IPS-18a (cell line): ENCODE data around the gene NAPSA.

Source experiments
- H3K27ac ChIP-seq: one replicate; pipeline ENCODE4 v1.5.1; 2013; ENCODE audit warnings: low read length
- H3K27me3 ChIP-seq: one replicate; pipeline ENCODE4 v1.6.1; 2013; ENCODE audit warnings: mild to moderate bottlenecking, low read length; ENCODE audit not compliant: control insufficient read depth, insufficient read depth
- H3K36me3 ChIP-seq: one replicate; pipeline ENCODE4 v1.6.1; 2013; ENCODE audit warnings: low read depth, low read length; ENCODE audit not compliant: control insufficient read depth
- H3K4me1 ChIP-seq: one replicate; pipeline ENCODE4 v1.6.1; 2013; ENCODE audit warnings: low read depth, low read length; ENCODE audit not compliant: control insufficient read depth
- H3K4me3 ChIP-seq: one replicate; pipeline ENCODE4 v1.5.1; 2013; ENCODE audit warnings: low read length
- H3K9ac ChIP-seq: one replicate; pipeline ENCODE4 v1.6.1; 2013; ENCODE audit warnings: mild to moderate bottlenecking, low read length, moderate library complexity
- H3K9me3 ChIP-seq: one replicate; pipeline ENCODE4 v1.6.1; 2013; ENCODE audit warnings: low read depth, low read length; ENCODE audit not compliant: control insufficient read depth

Gene NAPSA

GRCh38 chr19:50326101-50326664, 39.3 kb downstream of the NAPSA start:
- Histone ChIP-seq H3K27ac (no peak overlapping the region), H3K27me3 (peaks cover 24% of the 10 kb centered on the region), H3K36me3 (peaks cover 6% of the 10 kb centered on the region), H3K4me1 (peaks cover 8% of the 10 kb centered on the region), H3K9ac (no peak overlapping the region), H3K4me3 (peak overlapping the region; percentile 53), H3K9me3 (no peaks in the 10 kb centered on the region)

GRCh38 chr19:50325310-50326100, 39.9 kb downstream of the NAPSA start:
- no peaks in the 10 kb centered on the region for H3K9me3 ChIP-seq
- peaks cover 8% of the 10 kb centered on the region for H3K4me1 ChIP-seq
- peak overlapping the region; percentile 53 for H3K4me3 ChIP-seq
- H3K27me3 ChIP-seq, result peaks cover 24% of the 10 kb centered on the region
- no peak overlapping the region for H3K27ac ChIP-seq
- no peak overlapping the region for H3K9ac ChIP-seq
- H3K36me3 ChIP-seq, result peaks cover 6% of the 10 kb centered on the region

GRCh38 chr19:50324331-50324730, 41.1 kb downstream of the NAPSA start:
- Histone ChIP-seq H3K9me3 (no peaks in the 10 kb centered on the region), H3K4me1 (peaks cover 8% of the 10 kb centered on the region), H3K9ac (no peak overlapping the region), H3K36me3 (peaks cover 6% of the 10 kb centered on the region), H3K27me3 (peaks cover 24% of the 10 kb centered on the region), H3K27ac (no peak overlapping the region), H3K4me3 (no peak overlapping the region)

GRCh38 chr19:50323782-50324133, 41.7 kb downstream of the NAPSA start:
- no peaks in the 10 kb centered on the region for H3K9me3 ChIP-seq
- peaks cover 6% of the 10 kb centered on the region for H3K36me3 ChIP-seq
- H3K27me3 ChIP-seq, result peaks cover 24% of the 10 kb centered on the region
- no peak overlapping the region for H3K4me3 ChIP-seq
- H3K27ac ChIP-seq, result no peak overlapping the region
- peaks cover 8% of the 10 kb centered on the region for H3K4me1 ChIP-seq
- H3K9ac ChIP-seq, result no peak overlapping the region

GRCh38 chr19:50322931-50323781, 42.3 kb downstream of the NAPSA start:
- Histone ChIP-seq H3K9ac (no peak overlapping the region), H3K4me3 (no peak overlapping the region), H3K27ac (no peak overlapping the region), H3K27me3 (peaks cover 20% of the 10 kb centered on the region), H3K9me3 (no peaks in the 10 kb centered on the region), H3K36me3 (peaks cover 6% of the 10 kb centered on the region), H3K4me1 (peaks cover 8% of the 10 kb centered on the region)

- peaks cover 12% of the 10 kb centered on the region for H3K27me3 ChIP-seq
- H3K9ac ChIP-seq, result no peak overlapping the region
- peaks cover 6% of the 10 kb centered on the region for H3K36me3 ChIP-seq
Observed at GRCh38 chr19:50322234-50322633, 43.2 kb downstream of the NAPSA start.

GRCh38 chr19:50321831-50322230, 43.6 kb downstream of the NAPSA start:
- peaks cover 4% of the 10 kb centered on the region for H3K4me1 ChIP-seq
- H3K4me3 ChIP-seq, result no peak overlapping the region
- H3K9ac ChIP-seq, result no peak overlapping the region
- H3K27ac ChIP-seq, result no peak overlapping the region
- no peaks in the 10 kb centered on the region for H3K9me3 ChIP-seq
- H3K36me3 ChIP-seq, result peaks cover 6% of the 10 kb centered on the region
- peaks cover 8% of the 10 kb centered on the region for H3K27me3 ChIP-seq

More at GRCh38 chr19:50322234-50322633, 43.2 kb downstream of the NAPSA start:
- no peak overlapping the region for H3K4me3 ChIP-seq
- H3K4me1 ChIP-seq, result peaks cover 7% of the 10 kb centered on the region
- H3K27ac ChIP-seq, result no peak overlapping the region
- no peaks in the 10 kb centered on the region for H3K9me3 ChIP-seq

- no peak overlapping the region for H3K4me3 ChIP-seq
- no peaks in the 10 kb centered on the region for H3K9me3 ChIP-seq
- peaks cover 4% of the 10 kb centered on the region for H3K4me1 ChIP-seq
- H3K36me3 ChIP-seq, result peaks cover 6% of the 10 kb centered on the region
- no peak overlapping the region for H3K9ac ChIP-seq
- no peaks in the 10 kb centered on the region for H3K27me3 ChIP-seq
- H3K27ac ChIP-seq, result no peak overlapping the region
Observed at GRCh38 chr19:50320596-50320995, 44.8 kb downstream of the NAPSA start.

- Histone ChIP-seq H3K9ac (no peak overlapping the region), H3K36me3 (peaks cover 6% of the 10 kb centered on the region), H3K4me3 (no peak overlapping the region), H3K4me1 (peaks cover 2% of the 10 kb centered on the region), H3K27me3 (no peaks in the 10 kb centered on the region), H3K27ac (no peak overlapping the region), H3K9me3 (no peaks in the 10 kb centered on the region)
Observed at GRCh38 chr19:50320051-50320450, 45.4 kb downstream of the NAPSA start.

GRCh38 chr19:50319156-50319555, 46.3 kb downstream of the NAPSA start:
- Histone ChIP-seq H3K36me3 (peaks cover 6% of the 10 kb centered on the region), H3K4me3 (no peak overlapping the region), H3K27me3 (no peaks in the 10 kb centered on the region), H3K27ac (no peak overlapping the region), H3K9me3 (no peaks in the 10 kb centered on the region), H3K9ac (no peak overlapping the region), H3K4me1 (no peaks in the 10 kb centered on the region)

- Histone ChIP-seq H3K27ac (no peak overlapping the region), H3K4me3 (no peak overlapping the region), H3K9me3 (no peaks in the 10 kb centered on the region), H3K4me1 (peaks cover 4% of the 10 kb centered on the region), H3K36me3 (peaks cover 2% of the 10 kb centered on the region), H3K9ac (no peak overlapping the region), H3K27me3 (peaks cover under 1% of the 10 kb centered on the region)
Observed at GRCh38 chr19:50318438-50318837, 47.0 kb downstream of the NAPSA start.
